Sigmoid colon (tissue), 7 donors: Measurements from ENCODE around the gene SSBP3. TPM values are rescaled to one million over a fixed set of nuclear protein-coding genes. Genes with fewer than 3 reads are reported as not detected.

ENCODE experiments used
- DNase-seq: peaks from one replicate; pipeline ENCODE4 v3.0.0-alpha.2; 2019
- H3K27ac ChIP-seq, 4 donors: fragments of 200-600 bp; sonication (generic); one replicate each; pipeline ENCODE4 v1.5.1; 2016 to 2019; ENCODE audit warnings: mild to moderate bottlenecking in 1 of 4
- H3K27me3 ChIP-seq, 3 donors: fragments of 200-600 bp; sonication (generic); one replicate each; pipeline ENCODE4 v1.5.1; 2019; ENCODE audit warnings: mild to moderate bottlenecking in 1 of 3
- H3K36me3 ChIP-seq, 4 donors: fragments of 200-600 bp; sonication (generic); one replicate each; pipeline ENCODE4 v1.5.1; 2016 to 2019
- H3K4me1 ChIP-seq, 4 donors: fragments of 200-600 bp; sonication (generic); one replicate each; pipeline ENCODE4 v1.5.1; 2017 to 2019
- H3K4me3 ChIP-seq, 4 donors: fragments of 200-600 bp; sonication (generic); one replicate each; pipeline ENCODE4 v1.5.1; 2017 to 2019; ENCODE audit warnings: mild to moderate bottlenecking in 2 of 4, moderate library complexity in 1 of 4
- H3K9me3 ChIP-seq, 4 donors: fragments of 200-600 bp in 3 of 4; sonication (generic) in 3 of 4; one replicate each; pipeline versions ENCODE4 v1.5.1 to v1.6.1; 2013 to 2019
- EP300 ChIP-seq, 4 donors: sonication (generic); formaldehyde crosslinking; IDR thresholded peaks; one replicate each; pipeline ENCODE4 v1.6.1; 2017; ENCODE audit warnings: antibody characterized with exemption in 4 of 4
- POLR2A ChIP-seq, 2 donors: fragments of 450-650 bp; IDR thresholded peaks; one replicate each; pipeline ENCODE4 v1.6.1; 2016; ENCODE audit warnings: antibody characterized with exemption in 2 of 2, mild to moderate bottlenecking in 2 of 2, moderate library complexity in 2 of 2
- POLR2AphosphoS5 ChIP-seq, 4 donors: sonication (generic); formaldehyde crosslinking; IDR thresholded peaks; one replicate each; pipeline ENCODE4 v1.6.1; 2017; ENCODE audit warnings: antibody characterized with exemption in 4 of 4
- WGBS, 2 donors: extraction: QIAGEN DNeasy Blood & Tissue Kit; methylation state at CpG; one replicate each; pipeline ENCODE4 v1.1.7; 2013; 5-methylcytosine and 5-hydroxymethylcytosine counted together
- intact Hi-C: fragments of 100-400 bp; cut with DNase I; formaldehyde crosslinking; loops from one replicate; pipeline ENCODE4 v1.15.1; 2023
- polyA plus RNA-seq, 3 donors: library from polyadenylated mRNA; stranded (reverse); fragments of 200-250 nt; gene quantifications; one replicate each; pipeline ENCODE4 v1.2.3, GENCODE V29; 2013
- total RNA-seq, 4 donors: library from RNA; depleted of rRNA; stranded (reverse); fragments of >200 nt; gene quantifications; one replicate each; pipeline ENCODE4 v1.1.0, GENCODE V29; 2016
- TF ChIP-seq, protein P1 (sequence below), 4 experiments: fragments of 450-650 bp in 3 of 4; fragments of 200-600 bp in 1 of 4; IDR thresholded peaks; one replicate each; pipeline ENCODE4 v1.5.1; 2016 to 2019; ENCODE audit warnings: antibody characterized with exemption in 4 of 4, mild to moderate bottlenecking in 3 of 4, moderate library complexity in 2 of 4
- donor health status: healthy with polysubstance abuse.
- donor health status: Bipolar disorder and iron deficiency.
- donor health status: healthy.

Gene SSBP3
- total and polyA plus RNA-seq, 7 donors, result 27.4 to 62.5 (median 38.5) TPM

- no peak for DNase-seq
- H3K27ac ChIP-seq, result no peak overlapping the region
- no peaks in the 10 kb centered on the region for H3K27me3 ChIP-seq
- WGBS, 2 donors, result 83 to 87% methylated on average over 7 of the region's 7 CpGs
- H3K4me3 ChIP-seq, result no peak overlapping the region
- TF ChIP-seq EP300 (IDR thresholded peaks at IDR 0.05) (no peak), POLR2A (IDR thresholded peaks at IDR 0.05) (no peak), POLR2AphosphoS5 (IDR thresholded peaks at IDR 0.05) (no peak)
- TF ChIP-seq, protein P1, sequence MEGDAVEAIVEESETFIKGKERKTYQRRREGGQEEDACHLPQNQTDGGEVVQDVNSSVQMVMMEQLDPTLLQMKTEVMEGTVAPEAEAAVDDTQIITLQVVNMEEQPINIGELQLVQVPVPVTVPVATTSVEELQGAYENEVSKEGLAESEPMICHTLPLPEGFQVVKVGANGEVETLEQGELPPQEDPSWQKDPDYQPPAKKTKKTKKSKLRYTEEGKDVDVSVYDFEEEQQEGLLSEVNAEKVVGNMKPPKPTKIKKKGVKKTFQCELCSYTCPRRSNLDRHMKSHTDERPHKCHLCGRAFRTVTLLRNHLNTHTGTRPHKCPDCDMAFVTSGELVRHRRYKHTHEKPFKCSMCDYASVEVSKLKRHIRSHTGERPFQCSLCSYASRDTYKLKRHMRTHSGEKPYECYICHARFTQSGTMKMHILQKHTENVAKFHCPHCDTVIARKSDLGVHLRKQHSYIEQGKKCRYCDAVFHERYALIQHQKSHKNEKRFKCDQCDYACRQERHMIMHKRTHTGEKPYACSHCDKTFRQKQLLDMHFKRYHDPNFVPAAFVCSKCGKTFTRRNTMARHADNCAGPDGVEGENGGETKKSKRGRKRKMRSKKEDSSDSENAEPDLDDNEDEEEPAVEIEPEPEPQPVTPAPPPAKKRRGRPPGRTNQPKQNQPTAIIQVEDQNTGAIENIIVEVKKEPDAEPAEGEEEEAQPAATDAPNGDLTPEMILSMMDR (IDR thresholded peaks at IDR 0.05), result no peak
- intact Hi-C loops, result loop anchor here (5.0 kb wide), 1 partner anchor 68 kb away; no protein-coding TSS in a partner anchor
- no peaks in the 10 kb centered on the region for H3K9me3 ChIP-seq
- H3K4me1 ChIP-seq, result peaks cover 0 to 30% (median 19%) of the 10 kb centered on the region in 4 donors
- peaks cover 7 to 53% (median 30%) of the 10 kb centered on the region in 4 donors for H3K36me3 ChIP-seq
Observed at GRCh38 chr1:54204199-54204598, 202.0 kb downstream of the SSBP3 start.

DNA sequence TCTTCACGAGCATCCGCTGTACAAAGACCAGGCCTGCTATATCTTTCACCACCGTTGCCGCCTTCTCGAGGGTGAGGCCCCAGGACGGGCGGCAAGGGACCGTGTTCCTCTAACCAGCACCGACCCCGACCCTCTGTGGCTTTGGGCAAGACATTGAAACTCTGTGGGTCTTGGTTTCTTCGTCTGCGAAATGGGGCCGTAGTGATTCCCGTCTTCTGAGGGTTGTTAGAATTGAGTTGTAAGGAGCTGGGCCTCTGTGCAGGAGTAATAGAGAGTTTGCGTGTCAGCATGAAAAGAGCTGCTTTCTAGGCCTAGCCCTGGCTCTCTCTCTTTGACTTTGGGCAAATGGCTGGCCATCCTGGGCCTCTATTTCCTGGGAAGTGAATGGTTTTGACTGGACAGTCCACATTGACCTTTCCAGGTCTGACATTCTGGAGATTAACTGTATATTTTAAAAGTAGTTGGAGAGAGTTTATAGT is 205.6 kb downstream of the SSBP3 start:
- Histone ChIP-seq H3K36me3 (peaks cover 7 to 25% (median 9%) of the 10 kb centered on the region in 4 donors), H3K4me3 (peak overlapping the region; percentile 63 to 96 (median 84)), H3K27me3 (no peaks in the 10 kb centered on the region), H3K27ac (peak overlapping the region; percentile 80 to 87 (median 81)), H3K9me3 (no peaks in the 10 kb centered on the region), H3K4me1 (peaks cover 0 to 36% (median 23%) of the 10 kb centered on the region in 4 donors)
- TF ChIP-seq, protein P1 (IDR thresholded peaks at IDR 0.05), result no peak
- TF ChIP-seq EP300 (IDR thresholded peaks at IDR 0.05) (no peak), POLR2A (IDR thresholded peaks at IDR 0.05) (no peak), POLR2AphosphoS5 (IDR thresholded peaks at IDR 0.05) (no peak)
- DNase-seq, result no peak
- intact Hi-C loops, result loop anchor here (1.0 to 5.0 kb wide), 3 partner anchors 72 to 288 kb away; partner anchors contain the start of gene SSBP3
- 0 to 1% methylated on average over 15 of the region's 15 CpGs for whole genome bisulfite sequencing, 2 donors

- intact Hi-C loops, result loop anchor here (1.0 to 5.0 kb wide), 3 partner anchors 72 to 288 kb away; partner anchors contain the start of gene SSBP3
- Histone ChIP-seq H3K4me3 (peak within 1 kb of the TSS; percentile 63 to 96 (median 84)), H3K4me1 (peaks cover 0 to 36% (median 23%) of the 10 kb centered on the region in 4 donors), H3K36me3 (peaks cover under 1 to 25% (median 10%) of the 10 kb centered on the region in 4 donors), H3K27ac (peak within 1 kb of the TSS; percentile 80 to 87 (median 81)), H3K9me3 (no peaks in the 10 kb centered on the region), H3K27me3 (no peaks in the 10 kb centered on the region)
- TF ChIP-seq, protein P1 (IDR thresholded peaks at IDR 0.05), result no peak
- TF ChIP-seq POLR2A (IDR thresholded peaks at IDR 0.05) (peak in 1 of 2 donors; percentile 32), POLR2AphosphoS5 (IDR thresholded peaks at IDR 0.05) (peak; percentile 48 to 81 (median 80))
- peak; percentile 96 for DNase-seq
- WGBS, 2 donors, result 0% methylated on average over 51 of the region's 51 CpGs
Observed at GRCh38 chr1:54199765-54200518, 206.3 kb downstream of the SSBP3 start, which contains the start of the genes CYB5RL and MRPL37. Gene CYB5RL, minus strand, starts transcription at chr1:54200030. Its CDS starts 4,414 bp downstream, at chr1:54195616. Gene MRPL37, plus strand, starts transcription at chr1:54200167. Its CDS starts 77 bp downstream, at chr1:54200244.

- intact Hi-C loops, result no loop called here
- TF ChIP-seq, protein P1 (IDR thresholded peaks at IDR 0.05), result no peak
- TF ChIP-seq POLR2AphosphoS5 (IDR thresholded peaks at IDR 0.05) (no peak), POLR2A (IDR thresholded peaks at IDR 0.05) (no peak), EP300 (IDR thresholded peaks at IDR 0.05) (no peak)
- Histone ChIP-seq H3K9me3 (no peaks in the 10 kb centered on the region), H3K4me3 (peak overlapping the region; percentile 63 to 96 (median 84)), H3K4me1 (peaks cover 0 to 36% (median 23%) of the 10 kb centered on the region in 4 donors), H3K36me3 (peaks cover 0 to 25% (median 13%) of the 10 kb centered on the region in 4 donors), H3K27ac (peak overlapping the region; percentile 80 to 87 (median 81)), H3K27me3 (no peaks in the 10 kb centered on the region)
- 3 to 16% methylated on average over 17 of the region's 17 CpGs for WGBS, 2 donors
- DNase-seq, result no peak
Observed at GRCh38 chr1:54199151-54199764, 206.9 kb downstream of the SSBP3 start.
